Esophagus muscularis mucosa (tissue), 3 donors: ENCODE results near the gene PEX7.

Experiments used
- CTCF ChIP-seq, 3 experiments: fragments of 200-600 bp in 2 of 3; fragments of 450-650 bp in 1 of 3; sonication (generic) in 2 of 3; IDR thresholded peaks; one replicate each; pipeline ENCODE4 v1.5.1; 2017 to 2019; ENCODE audit warnings: antibody characterized with exemption in 3 of 3, mild to moderate bottlenecking in 2 of 3, moderate library complexity in 1 of 3
- POLR2A ChIP-seq: fragments of 450-650 bp; IDR thresholded peaks from one replicate; pipeline ENCODE4 v1.6.1; 2017; ENCODE audit warnings: antibody characterized with exemption, moderate library complexity, mild to moderate bottlenecking, low read depth

GRCh38 chr6:136816656-136817055 lies 5.7 kb upstream of the PEX7 start:
- TF ChIP-seq POLR2A (no peak), CTCF (IDR thresholded peaks at IDR 0.05) (no peak)
